Loucy (cell line): Measurements from ENCODE around the gene RCOR2.

ENCODE experiments used
- H2AFZ ChIP-seq: fragments of 200-600 bp; sonication (generic); 2 replicates; pipeline ENCODE4 v1.6.0; 2016; ENCODE audit warnings: antibody characterized with exemption, mild to moderate bottlenecking, low read length, moderate library complexity
- H3F3A ChIP-seq: fragments of 200-600 bp; 2 replicates; pipeline ENCODE4 v1.6.0; 2016; ENCODE audit warnings: antibody characterized with exemption, low read depth, mild to moderate bottlenecking
- H3K27me3 ChIP-seq: fragments of 200-600 bp; sonication (generic); 2 replicates; pipeline ENCODE4 v1.6.1; 2014; ENCODE audit warnings: low read length, mild to moderate bottlenecking; ENCODE audit not compliant: insufficient read depth, poor library complexity, severe bottlenecking
- H3K36me3 ChIP-seq: fragments of 200-600 bp; sonication (generic); 2 replicates; pipeline ENCODE4 v1.6.1; 2016; ENCODE audit warnings: low read length; ENCODE audit not compliant: insufficient read depth
- H3K4me1 ChIP-seq: fragments of 200-600 bp; sonication (generic); 2 replicates; pipeline ENCODE4 v1.5.1; 2014; ENCODE audit warnings: low read length, mild to moderate bottlenecking; ENCODE audit not compliant: insufficient read depth, poor library complexity, severe bottlenecking
- H3K4me2 ChIP-seq: fragments of 200-600 bp; sonication (generic); 2 replicates; pipeline ENCODE4 v1.6.0; 2014; ENCODE audit warnings: antibody characterized with exemption, low read length, low read depth, mild to moderate bottlenecking; ENCODE audit not compliant: poor library complexity, severe bottlenecking
- H3K4me3 ChIP-seq: fragments of 200-600 bp; sonication (generic); 2 replicates; pipeline ENCODE4 v1.5.1; 2014; ENCODE audit warnings: low read length, mild to moderate bottlenecking, mixed read lengths; ENCODE audit not compliant: poor library complexity, severe bottlenecking
- H3K79me2 ChIP-seq: fragments of 200-600 bp; sonication (generic); 2 replicates; pipeline ENCODE4 v1.6.1; 2014; ENCODE audit warnings: low read length; ENCODE audit not compliant: insufficient read depth
- H3K9ac ChIP-seq: fragments of 200-600 bp; sonication (generic); 2 replicates; pipeline ENCODE4 v1.6.0; 2014; ENCODE audit warnings: mild to moderate bottlenecking, low read depth, low read length, moderate library complexity; ENCODE audit not compliant: poor library complexity, severe bottlenecking
- H3K9me2 ChIP-seq: fragments of 200-600 bp; sonication (generic); replicated peaks from 2 replicates; pipeline ENCODE4 v1.6.1; 2016; ENCODE audit warnings: low read depth, low read length, mixed read lengths
- H3K9me3 ChIP-seq: fragments of 200-600 bp; sonication (generic); 2 replicates; pipeline ENCODE4 v1.6.1; 2014; ENCODE audit warnings: mild to moderate bottlenecking, antibody characterized with exemption, low read length, low read depth; ENCODE audit not compliant: insufficient read depth
- H4K20me1 ChIP-seq: fragments of 200-600 bp; sonication (generic); 2 replicates; pipeline ENCODE4 v1.6.0; 2014; ENCODE audit warnings: antibody characterized with exemption, low read length, mild to moderate bottlenecking; ENCODE audit not compliant: insufficient read depth, poor library complexity, severe bottlenecking
- CTCF ChIP-seq: fragments of 200-600 bp; sonication (generic); conservative IDR thresholded peaks from 2 replicates; pipeline ENCODE4 v1.5.1; 2014; ENCODE audit warnings: mild to moderate bottlenecking, antibody characterized with exemption, low read length
- EZH2phosphoT487 ChIP-seq: fragments of 200-600 bp; IDR thresholded peaks from 2 replicates; pipeline ENCODE4 v1.6.1; 2018; ENCODE audit warnings: antibody characterized with exemption, mild to moderate bottlenecking, moderate library complexity, borderline replicate concordance

RCOR2 gene

DNA sequence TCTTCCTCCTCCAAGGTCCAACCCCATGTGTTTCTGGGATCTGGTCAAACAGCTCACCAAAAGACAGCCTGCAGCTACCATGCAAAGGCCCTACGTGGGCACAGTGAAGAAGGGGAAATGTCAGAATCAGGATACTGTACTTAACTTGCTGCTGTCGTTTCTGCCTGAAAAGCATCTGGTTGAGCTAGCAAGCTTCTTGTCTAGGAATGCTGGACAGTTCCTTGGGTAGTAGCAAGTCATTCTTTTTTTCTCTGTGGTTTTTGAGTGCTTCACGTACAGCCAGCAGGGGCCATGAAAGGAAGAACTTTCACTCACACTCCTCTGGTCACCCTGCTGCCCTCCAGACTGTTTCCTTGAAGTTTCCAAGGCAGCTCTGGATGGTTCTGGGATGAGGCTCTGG, 24.7 kb downstream of the RCOR2 start:
- peaks cover 37% of the 10 kb centered on the region for H4K20me1 ChIP-seq
- no peaks in the 10 kb centered on the region for H3F3A ChIP-seq
- H3K4me2 ChIP-seq = no peak overlapping the region
- TF ChIP-seq CTCF (no peak), EZH2phosphoT487 (no peak)
- no peaks in the 10 kb centered on the region for H3K9me3 ChIP-seq
- H3K9me2 ChIP-seq = no peaks in the 10 kb centered on the region
- H3K36me3 ChIP-seq = peaks cover 30% of the 10 kb centered on the region; the same call in 1 of the 2 replicates
- no peaks in the 10 kb centered on the region for H3K27me3 ChIP-seq
- peaks cover 71% of the 10 kb centered on the region for H3K79me2 ChIP-seq
- H3K9ac ChIP-seq = no peak overlapping the region
- no peak overlapping the region for H2AFZ ChIP-seq
- H3K4me3 ChIP-seq = no peak overlapping the region
- H3K4me1 ChIP-seq = peaks cover 15% of the 10 kb centered on the region

DNA sequence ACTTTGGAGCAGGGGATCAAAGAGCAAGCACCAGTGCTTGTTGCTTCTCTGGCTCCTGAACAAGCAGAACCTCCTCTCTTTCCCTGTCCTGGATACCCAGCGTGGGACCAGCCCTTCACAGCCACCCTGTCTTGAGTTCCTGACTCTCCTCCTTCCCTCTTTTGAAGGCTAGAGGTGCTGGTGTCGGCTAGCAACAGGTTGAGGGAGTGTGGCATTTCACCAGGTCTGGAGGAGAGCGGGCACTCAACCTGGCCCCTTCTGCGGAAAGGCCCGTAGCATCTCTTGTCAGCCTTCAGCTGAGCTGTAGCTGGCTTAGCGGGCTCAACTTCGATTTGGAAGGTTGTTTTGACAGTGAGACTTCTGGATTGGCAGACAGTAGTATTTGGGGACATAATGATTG, 26.6 kb downstream of the RCOR2 start:
- no peak overlapping the region for H3K9ac ChIP-seq
- H3K9me3 ChIP-seq = no peaks in the 10 kb centered on the region
- H4K20me1 ChIP-seq = peaks cover 42% of the 10 kb centered on the region
- H3K4me3 ChIP-seq = no peak overlapping the region
- H3F3A ChIP-seq = no peaks in the 10 kb centered on the region
- H3K9me2 ChIP-seq = no peaks in the 10 kb centered on the region
- H3K27me3 ChIP-seq = no peaks in the 10 kb centered on the region
- H3K4me2 ChIP-seq = no peak overlapping the region
- H3K36me3 ChIP-seq = peaks cover 13% of the 10 kb centered on the region; the same call in 1 of the 2 replicates
- TF ChIP-seq CTCF (no peak), EZH2phosphoT487 (no peak)
- no peak overlapping the region for H2AFZ ChIP-seq
- peaks cover 80% of the 10 kb centered on the region for H3K79me2 ChIP-seq
- H3K4me1 ChIP-seq = peaks cover 20% of the 10 kb centered on the region

GRCh38 chr11:63889344-63889743, 27.6 kb downstream of the RCOR2 start:
- Histone ChIP-seq H3K4me1 (peaks cover 20% of the 10 kb centered on the region), H3F3A (no peaks in the 10 kb centered on the region), H3K9me3 (no peaks in the 10 kb centered on the region), H3K79me2 (peaks cover 86% of the 10 kb centered on the region), H3K4me2 (no peak overlapping the region), H4K20me1 (peaks cover 45% of the 10 kb centered on the region), H3K9me2 (no peaks in the 10 kb centered on the region), H3K9ac (no peak overlapping the region), H2AFZ (no peak overlapping the region), H3K36me3 (peaks cover 6% of the 10 kb centered on the region; the same call in 1 of the 2 replicates), H3K4me3 (no peak overlapping the region), H3K27me3 (no peaks in the 10 kb centered on the region)
- TF ChIP-seq EZH2phosphoT487 = no peak
- TF ChIP-seq CTCF = no peak
